ENCODE results near the gene SAMHD1. TPM values are rescaled to one million over a fixed set of nuclear protein-coding genes. Genes with fewer than 3 reads are reported as not detected.
A peak's percentile ranks its signal among the peaks of the same experiment; 100 is the strongest.

Gene SAMHD1
- total and polyA plus RNA-seq, 2 of the 13 experiments (the other 11 are each of a cell fraction or from before 2014, with no cell fraction given): 16.9 to 43.5 TPM

DNA sequence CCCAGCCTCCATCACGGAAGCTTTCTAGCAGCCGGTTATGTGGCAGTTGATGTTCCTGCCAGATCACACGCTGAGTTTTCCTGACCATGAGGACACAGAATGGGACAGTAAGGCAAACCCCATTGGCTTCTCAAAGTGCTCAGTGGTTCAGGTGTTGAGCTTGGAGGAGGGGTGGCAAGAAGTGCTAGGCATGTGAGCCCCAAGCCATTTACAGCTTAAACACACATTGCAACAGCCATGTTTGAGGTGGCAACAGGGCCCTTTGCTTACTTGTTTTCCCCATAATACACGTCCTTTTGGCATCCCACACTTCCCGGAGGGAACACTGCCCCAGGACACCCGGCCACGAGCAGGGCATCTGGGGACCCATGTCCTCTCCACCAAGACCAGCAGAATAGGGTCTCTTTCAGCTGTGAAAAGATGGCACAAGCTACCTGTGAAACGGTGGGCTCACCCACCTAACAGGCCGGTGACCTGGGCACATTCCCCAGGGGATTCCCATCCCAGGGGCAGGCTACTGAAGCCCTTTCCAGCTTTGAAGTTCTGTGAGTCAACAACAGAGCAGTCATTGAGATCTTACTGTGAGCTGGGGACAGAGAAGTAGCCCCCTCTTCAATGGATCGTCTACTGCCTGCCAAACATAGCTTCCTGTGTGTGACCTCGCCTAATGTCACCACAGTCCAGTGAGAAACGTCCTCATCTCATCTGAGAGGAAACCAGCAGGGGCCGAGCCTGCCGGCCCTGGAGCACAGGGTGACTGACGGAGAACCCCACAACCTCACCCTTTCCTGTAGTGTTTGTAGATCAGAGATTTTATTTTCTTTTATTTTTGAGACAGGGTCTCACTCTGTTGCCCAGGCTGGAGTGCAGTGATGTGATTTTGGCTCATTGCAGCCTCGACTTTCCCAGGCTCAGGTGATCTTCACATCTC, 79.6 kb downstream of the SAMHD1 start (continued):
- TF ChIP-seq, protein P1, sequence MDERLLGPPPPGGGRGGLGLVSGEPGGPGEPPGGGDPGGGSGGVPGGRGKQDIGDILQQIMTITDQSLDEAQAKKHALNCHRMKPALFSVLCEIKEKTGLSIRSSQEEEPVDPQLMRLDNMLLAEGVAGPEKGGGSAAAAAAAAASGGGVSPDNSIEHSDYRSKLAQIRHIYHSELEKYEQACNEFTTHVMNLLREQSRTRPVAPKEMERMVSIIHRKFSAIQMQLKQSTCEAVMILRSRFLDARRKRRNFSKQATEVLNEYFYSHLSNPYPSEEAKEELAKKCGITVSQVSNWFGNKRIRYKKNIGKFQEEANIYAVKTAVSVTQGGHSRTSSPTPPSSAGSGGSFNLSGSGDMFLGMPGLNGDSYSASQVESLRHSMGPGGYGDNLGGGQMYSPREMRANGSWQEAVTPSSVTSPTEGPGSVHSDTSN (CRISPR knock-in tag; IDR thresholded peaks at IDR 0.05): no peak
- TF ChIP-seq HNRNPL (IDR thresholded peaks at IDR 0.05; ENCODE audit: low read depth, low read length) (peak; percentile 81), ZNF343 (CRISPR knock-in tag; IDR thresholded peaks at IDR 0.05) (0 out of 2 replicates have a peak, but pooled peaks have one; percentile 24), ZFP36 (IDR thresholded peaks at IDR 0.05; ENCODE audit: borderline replicate concordance, low read depth, low read length, partially characterized antibody) (no peak), ZNF772 (CRISPR knock-in tag; IDR thresholded peaks at IDR 0.05) (peak; percentile 83; the same call in 1 of the 2 replicates), ZNF7 (CRISPR knock-in tag; IDR thresholded peaks at IDR 0.05) (no peak), POGZ (CRISPR knock-in tag; IDR thresholded peaks at IDR 0.05) (0 out of 2 replicates have a peak, but pooled peaks have one; percentile 13), IRX3 (CRISPR knock-in tag; IDR thresholded peaks at IDR 0.05; ENCODE audit: borderline replicate concordance, low read depth) (no peak), RBAK (CRISPR knock-in tag; IDR thresholded peaks at IDR 0.05) (peak; percentile 91), SIX4 (CRISPR knock-in tag; IDR thresholded peaks at IDR 0.05) (no peak), ZNF737 (CRISPR knock-in tag; IDR thresholded peaks at IDR 0.05; ENCODE audit: borderline replicate concordance) (peak; percentile 74; the same call in 1 of the 2 replicates), DNMT1 (CRISPR knock-in tag; IDR thresholded peaks at IDR 0.05) (peak; percentile 80)
- TF ChIP-seq, protein P2, sequence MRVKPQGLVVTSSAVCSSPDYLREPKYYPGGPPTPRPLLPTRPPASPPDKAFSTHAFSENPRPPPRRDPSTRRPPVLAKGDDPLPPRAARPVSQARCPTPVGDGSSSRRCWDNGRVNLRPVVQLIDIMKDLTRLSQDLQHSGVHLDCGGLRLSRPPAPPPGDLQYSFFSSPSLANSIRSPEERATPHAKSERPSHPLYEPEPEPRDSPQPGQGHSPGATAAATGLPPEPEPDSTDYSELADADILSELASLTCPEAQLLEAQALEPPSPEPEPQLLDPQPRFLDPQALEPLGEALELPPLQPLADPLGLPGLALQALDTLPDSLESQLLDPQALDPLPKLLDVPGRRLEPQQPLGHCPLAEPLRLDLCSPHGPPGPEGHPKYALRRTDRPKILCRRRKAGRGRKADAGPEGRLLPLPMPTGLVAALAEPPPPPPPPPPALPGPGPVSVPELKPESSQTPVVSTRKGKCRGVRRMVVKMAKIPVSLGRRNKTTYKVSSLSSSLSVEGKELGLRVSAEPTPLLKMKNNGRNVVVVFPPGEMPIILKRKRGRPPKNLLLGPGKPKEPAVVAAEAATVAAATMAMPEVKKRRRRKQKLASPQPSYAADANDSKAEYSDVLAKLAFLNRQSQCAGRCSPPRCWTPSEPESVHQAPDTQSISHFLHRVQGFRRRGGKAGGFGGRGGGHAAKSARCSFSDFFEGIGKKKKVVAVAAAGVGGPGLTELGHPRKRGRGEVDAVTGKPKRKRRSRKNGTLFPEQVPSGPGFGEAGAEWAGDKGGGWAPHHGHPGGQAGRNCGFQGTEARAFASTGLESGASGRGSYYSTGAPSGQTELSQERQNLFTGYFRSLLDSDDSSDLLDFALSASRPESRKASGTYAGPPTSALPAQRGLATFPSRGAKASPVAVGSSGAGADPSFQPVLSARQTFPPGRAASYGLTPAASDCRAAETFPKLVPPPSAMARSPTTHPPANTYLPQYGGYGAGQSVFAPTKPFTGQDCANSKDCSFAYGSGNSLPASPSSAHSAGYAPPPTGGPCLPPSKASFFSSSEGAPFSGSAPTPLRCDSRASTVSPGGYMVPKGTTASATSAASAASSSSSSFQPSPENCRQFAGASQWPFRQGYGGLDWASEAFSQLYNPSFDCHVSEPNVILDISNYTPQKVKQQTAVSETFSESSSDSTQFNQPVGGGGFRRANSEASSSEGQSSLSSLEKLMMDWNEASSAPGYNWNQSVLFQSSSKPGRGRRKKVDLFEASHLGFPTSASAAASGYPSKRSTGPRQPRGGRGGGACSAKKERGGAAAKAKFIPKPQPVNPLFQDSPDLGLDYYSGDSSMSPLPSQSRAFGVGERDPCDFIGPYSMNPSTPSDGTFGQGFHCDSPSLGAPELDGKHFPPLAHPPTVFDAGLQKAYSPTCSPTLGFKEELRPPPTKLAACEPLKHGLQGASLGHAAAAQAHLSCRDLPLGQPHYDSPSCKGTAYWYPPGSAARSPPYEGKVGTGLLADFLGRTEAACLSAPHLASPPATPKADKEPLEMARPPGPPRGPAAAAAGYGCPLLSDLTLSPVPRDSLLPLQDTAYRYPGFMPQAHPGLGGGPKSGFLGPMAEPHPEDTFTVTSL (CRISPR knock-in tag; IDR thresholded peaks at IDR 0.05; ENCODE audit: borderline replicate concordance): no peak; the same call in 1 of the 2 replicates
- TF ChIP-seq, protein P3, sequence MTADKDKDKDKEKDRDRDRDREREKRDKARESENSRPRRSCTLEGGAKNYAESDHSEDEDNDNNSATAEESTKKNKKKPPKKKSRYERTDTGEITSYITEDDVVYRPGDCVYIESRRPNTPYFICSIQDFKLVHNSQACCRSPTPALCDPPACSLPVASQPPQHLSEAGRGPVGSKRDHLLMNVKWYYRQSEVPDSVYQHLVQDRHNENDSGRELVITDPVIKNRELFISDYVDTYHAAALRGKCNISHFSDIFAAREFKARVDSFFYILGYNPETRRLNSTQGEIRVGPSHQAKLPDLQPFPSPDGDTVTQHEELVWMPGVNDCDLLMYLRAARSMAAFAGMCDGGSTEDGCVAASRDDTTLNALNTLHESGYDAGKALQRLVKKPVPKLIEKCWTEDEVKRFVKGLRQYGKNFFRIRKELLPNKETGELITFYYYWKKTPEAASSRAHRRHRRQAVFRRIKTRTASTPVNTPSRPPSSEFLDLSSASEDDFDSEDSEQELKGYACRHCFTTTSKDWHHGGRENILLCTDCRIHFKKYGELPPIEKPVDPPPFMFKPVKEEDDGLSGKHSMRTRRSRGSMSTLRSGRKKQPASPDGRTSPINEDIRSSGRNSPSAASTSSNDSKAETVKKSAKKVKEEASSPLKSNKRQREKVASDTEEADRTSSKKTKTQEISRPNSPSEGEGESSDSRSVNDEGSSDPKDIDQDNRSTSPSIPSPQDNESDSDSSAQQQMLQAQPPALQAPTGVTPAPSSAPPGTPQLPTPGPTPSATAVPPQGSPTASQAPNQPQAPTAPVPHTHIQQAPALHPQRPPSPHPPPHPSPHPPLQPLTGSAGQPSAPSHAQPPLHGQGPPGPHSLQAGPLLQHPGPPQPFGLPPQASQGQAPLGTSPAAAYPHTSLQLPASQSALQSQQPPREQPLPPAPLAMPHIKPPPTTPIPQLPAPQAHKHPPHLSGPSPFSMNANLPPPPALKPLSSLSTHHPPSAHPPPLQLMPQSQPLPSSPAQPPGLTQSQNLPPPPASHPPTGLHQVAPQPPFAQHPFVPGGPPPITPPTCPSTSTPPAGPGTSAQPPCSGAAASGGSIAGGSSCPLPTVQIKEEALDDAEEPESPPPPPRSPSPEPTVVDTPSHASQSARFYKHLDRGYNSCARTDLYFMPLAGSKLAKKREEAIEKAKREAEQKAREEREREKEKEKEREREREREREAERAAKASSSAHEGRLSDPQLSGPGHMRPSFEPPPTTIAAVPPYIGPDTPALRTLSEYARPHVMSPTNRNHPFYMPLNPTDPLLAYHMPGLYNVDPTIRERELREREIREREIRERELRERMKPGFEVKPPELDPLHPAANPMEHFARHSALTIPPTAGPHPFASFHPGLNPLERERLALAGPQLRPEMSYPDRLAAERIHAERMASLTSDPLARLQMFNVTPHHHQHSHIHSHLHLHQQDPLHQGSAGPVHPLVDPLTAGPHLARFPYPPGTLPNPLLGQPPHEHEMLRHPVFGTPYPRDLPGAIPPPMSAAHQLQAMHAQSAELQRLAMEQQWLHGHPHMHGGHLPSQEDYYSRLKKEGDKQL (CRISPR knock-in tag; IDR thresholded peaks at IDR 0.05; ENCODE audit: low read depth): 0 out of 2 replicates have a peak, but pooled peaks have one; percentile 44
